GM12892 (cell line): ENCODE data around the gene SMIM33. TPM values are rescaled to one million over a fixed set of nuclear protein-coding genes. Genes with fewer than 3 reads are reported as not detected.
"Not testable (repeated sequence)": the region's sequence is repeated elsewhere in the genome, so short reads cannot be mapped to it uniquely, and the experiment has no call there.

Source experiments
- DNase-seq: peaks from one replicate; pipeline ENCODE4 v3.0.0; 2011; ENCODE audit not compliant: insufficient read length
- FAIRE-seq: peaks from 2 replicates; lab custom pipeline; 2011; peaks lifted over from hg19 to GRCh38; lab: Jason Lieb, UNC
- POLR2A ChIP-seq: IDR thresholded peaks from 2 replicates; pipeline ENCODE4 v1.6.1; 2011; ENCODE audit warnings: low read depth, low read length, control low read depth
- POLR2AphosphoS5 ChIP-seq: IDR thresholded peaks from 2 replicates; pipeline ENCODE4 v1.6.1; 2011; ENCODE audit warnings: low read depth, low read length, control low read depth
- TAF1 ChIP-seq: IDR thresholded peaks from 2 replicates; pipeline ENCODE4 v1.6.1; 2011; ENCODE audit warnings: low read depth, mild to moderate bottlenecking, control low read depth, low read length, borderline replicate concordance
- polyA plus RNA-seq: library from polyadenylated mRNA; unstranded; fragments of >200 nt; gene quantifications from one replicate; pipeline ENCODE4 v1.2.1, GENCODE V29; 2012; ENCODE audit warnings: missing spikeins, inconsistent platforms; ENCODE audit not compliant: missing spikeins

The SMIM33 gene
- polyA plus RNA-seq = not detected

GRCh38 chr5:139470821-139471300, at the start of gene SMIM33:
TSS of gene SMIM33 (plus strand) at chr5:139471004. CDS start at chr5:139471122, 118 bp downstream.
- FAIRE-seq = peak; percentile 60
- no peak for TF ChIP-seq TAF1
- no peak for DNase-seq

- TF ChIP-seq POLR2AphosphoS5 (no peak), POLR2A (no peak), TAF1 (no peak)
- FAIRE-seq = peak; percentile 80
- no peak for DNase-seq
Measured at GRCh38 chr5:139422307-139422893, 48.4 kb upstream of the SMIM33 start.

GRCh38 chr5:139425497-139425896, 45.3 kb upstream of the SMIM33 start:
- FAIRE-seq = no peak
- TF ChIP-seq POLR2AphosphoS5 (no peak), TAF1 (no peak), POLR2A (no peak)

DNA sequence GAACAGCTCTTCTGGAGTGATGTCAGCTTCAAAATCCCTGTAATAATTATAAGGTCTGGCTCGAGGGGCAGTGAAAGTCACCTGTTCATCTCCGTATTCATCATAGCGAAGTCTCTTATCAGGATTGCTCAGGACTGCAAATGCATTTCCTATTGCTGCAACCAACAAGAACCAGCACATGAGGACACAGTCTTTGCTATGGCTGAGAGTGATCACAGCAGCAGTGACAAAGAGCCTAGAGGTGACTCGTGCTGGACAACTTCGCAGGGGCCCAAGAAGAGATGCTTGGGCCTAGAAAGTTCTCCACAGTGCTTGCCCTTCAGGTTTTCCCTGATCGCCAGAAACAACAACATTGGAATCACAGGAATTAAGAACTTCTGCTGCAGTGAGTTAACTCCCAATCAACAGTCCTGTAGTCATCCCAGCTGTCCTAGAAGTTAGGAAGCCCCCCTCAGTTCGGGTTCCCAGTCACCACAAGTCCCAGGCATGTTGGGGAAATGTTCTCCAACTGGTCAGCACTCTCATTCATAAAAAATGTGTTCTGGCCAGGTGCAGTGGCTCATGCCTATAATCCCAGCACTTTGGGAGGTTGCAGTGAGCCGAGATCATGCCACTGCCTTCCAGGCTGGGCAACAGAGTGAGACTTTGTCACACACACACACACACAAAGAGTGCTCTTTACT, 44.5 kb upstream of the SMIM33 start:
- TF ChIP-seq POLR2AphosphoS5 = no peak
- TF ChIP-seq TAF1 = no peak
- no peak for FAIRE-seq
- DNase-seq = no peak

More at GRCh38 chr5:139425497-139425896, 45.3 kb upstream of the SMIM33 start:
- DNase-seq = no peak

- DNase-seq (no peak), FAIRE-seq (no peak)
- TF ChIP-seq TAF1 (no peak), POLR2A (no peak), POLR2AphosphoS5 (no peak)
Measured at GRCh38 chr5:139430015-139430414, 40.8 kb upstream of the SMIM33 start.

GRCh38 chr5:139431706-139432105, 39.1 kb upstream of the SMIM33 start:
- DNase-seq = no peak
- TF ChIP-seq POLR2A (no peak), TAF1 (no peak), POLR2AphosphoS5 (no peak)
- no peak for FAIRE-seq

DNA sequence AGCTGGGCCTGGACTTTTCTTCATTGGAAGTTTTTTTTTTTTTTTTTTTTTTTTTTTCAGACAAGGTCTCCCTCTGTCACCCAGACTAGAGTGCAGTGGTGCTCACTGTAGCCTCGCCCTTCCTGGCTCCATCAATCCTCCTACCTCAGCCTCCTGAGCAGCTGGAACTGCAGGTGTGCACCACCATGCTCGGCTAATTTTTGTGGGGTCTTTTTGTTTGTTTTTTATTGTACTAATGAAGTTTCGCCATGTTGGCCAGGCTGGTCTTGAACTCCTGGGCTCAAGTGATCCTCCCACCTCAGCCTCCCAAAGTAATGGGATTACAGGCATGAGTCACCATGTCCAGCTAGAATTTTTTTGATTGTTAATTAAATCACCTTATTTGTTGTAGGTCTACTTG, 35.1 kb upstream of the SMIM33 start:
- TF ChIP-seq POLR2AphosphoS5 = no peak
- no peak for TF ChIP-seq TAF1
- TF ChIP-seq POLR2A = no peak
- FAIRE-seq = no peak
- no peak for DNase-seq

DNA sequence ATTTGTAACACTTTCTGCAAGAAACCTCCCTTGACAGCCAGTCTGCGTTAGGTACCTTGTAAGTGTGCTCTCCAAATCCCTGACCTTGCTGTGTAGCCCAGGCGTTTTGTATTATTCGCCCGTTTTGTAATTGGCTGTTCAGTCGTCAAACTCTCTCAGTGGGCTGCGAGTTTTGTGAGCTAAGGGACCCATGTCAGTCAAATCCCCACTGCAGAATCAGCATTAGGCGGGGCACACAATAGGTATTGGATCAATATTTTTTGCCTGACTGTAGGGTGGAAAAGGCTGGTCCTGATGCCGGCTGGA, 32.1 kb upstream of the SMIM33 start:
- no peak for DNase-seq
- no peak for FAIRE-seq
- TF ChIP-seq POLR2A (no peak), POLR2AphosphoS5 (no peak), TAF1 (no peak)

DNA sequence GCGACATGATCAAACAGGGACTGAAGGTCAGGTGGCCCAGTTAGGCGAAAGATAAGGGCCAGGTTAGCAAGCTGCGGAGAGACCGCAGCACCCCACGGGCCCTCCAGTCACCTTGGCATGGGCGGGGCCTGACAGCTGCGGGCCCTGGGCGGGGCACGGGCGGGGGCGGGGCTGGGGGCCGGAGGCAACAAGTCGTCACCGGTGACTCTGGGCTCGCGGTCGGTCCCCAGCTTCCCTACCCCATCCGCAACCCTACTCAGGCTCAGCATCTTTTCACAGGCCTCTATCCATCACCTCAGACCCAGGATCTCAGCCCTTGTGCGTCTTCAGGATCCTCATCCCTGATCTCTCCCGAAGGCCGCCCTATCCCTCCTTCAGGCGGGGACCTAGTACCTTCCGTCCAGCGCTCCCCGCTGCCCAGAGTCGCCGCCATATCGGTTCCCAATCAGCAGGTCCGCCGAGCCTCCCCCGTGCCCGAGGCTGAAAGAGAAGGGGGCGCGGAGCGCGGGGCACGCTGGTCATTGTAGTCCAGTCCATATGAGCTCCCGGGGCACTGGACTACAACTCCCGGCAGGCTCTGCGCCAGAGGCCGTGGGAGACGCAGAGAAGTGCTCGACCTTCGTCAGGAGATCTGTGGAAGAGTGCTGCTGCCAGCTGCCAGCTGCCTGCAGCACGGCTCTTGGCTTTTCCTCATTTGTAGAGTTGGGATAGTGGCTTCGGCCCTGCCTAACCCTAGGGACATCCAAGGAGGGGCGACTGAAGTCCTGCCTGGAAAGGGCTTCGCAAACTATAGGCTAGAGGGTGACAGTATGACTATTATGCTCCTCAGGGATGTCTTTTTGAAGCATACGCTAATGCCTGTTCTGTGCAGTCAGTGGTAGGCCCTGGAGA, 31.5 kb upstream of the SMIM33 start, which contains the start of gene DNAJC18:
Gene DNAJC18, minus strand, starts transcription at position 513 of the 891 bp plus-strand sequence. Its CDS starts 80 bp downstream, at position 433.
- DNase-seq (peak; percentile 88), FAIRE-seq (peak; percentile 87)
- TF ChIP-seq POLR2A (peak; percentile 57; the same call in 1 of the 2 replicates), TAF1 (0 out of 2 replicates have a peak, but pooled peaks have one; percentile 35), POLR2AphosphoS5 (peak; percentile 66; the same call in 1 of the 2 replicates)

DNA sequence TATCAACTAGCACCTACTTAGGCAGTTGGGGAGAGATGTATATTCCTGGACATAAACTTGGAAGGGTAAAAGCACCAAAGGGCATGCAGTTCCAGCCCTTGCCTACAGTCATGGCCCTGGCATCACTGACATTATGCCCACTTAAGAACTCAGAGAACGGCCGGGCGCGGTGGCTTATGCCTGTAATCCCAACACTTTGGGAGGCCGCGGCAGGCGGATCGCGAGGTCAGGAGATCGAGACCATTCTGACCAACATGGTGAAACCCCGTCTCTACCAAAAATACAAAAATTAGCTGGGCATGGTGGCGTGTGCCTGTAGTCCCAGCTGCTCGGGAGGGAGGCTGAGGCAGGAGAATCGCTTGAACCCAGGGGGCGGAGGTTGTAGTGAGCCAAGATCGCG, 30.4 kb upstream of the SMIM33 start:
- not testable (repeated sequence) for FAIRE-seq, DNase-seq

DNA sequence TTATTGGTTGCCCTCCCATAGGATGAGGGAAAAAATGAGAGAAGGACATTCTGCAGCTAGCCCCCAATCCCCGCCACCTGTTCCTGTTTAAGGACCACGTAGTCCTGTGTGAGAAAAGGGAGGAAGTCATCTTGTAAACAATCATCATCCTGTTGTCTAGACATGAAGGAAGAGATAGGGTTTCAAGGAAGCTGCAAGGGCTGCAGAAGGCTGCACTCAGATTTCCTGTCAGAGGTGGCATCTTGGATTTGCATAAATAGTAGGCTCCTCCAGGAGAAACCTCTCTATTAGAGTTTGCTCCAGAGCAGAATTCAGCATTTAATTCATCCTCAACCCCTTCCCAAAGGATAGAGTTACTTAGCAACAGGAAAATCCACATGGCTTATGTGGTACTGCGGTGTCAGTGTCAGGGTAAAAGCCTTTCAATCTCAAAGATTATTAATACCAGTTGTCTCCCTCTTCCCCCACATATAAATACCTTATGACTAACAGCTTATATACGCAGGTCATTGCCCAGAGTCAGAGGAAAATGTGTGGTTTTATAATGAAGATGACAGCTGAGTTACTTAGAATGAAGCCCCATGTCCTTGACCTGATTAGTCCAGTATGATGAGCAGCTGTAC, 26.9 kb upstream of the SMIM33 start:
- no peak for FAIRE-seq
- no peak for DNase-seq
- TF ChIP-seq POLR2A (no peak), TAF1 (no peak), POLR2AphosphoS5 (no peak)
